Stimulated activated CD8-positive, alpha-beta memory T cell treated with anti-CD3 and anti-CD28 coated beads, Interleukin-15, amount 100 ng/mL, for 1 hour (primary cell): Measurements from ENCODE around the gene THNSL1.
"Not testable (repeated sequence)": the region's sequence is repeated elsewhere in the genome, so short reads cannot be mapped to it uniquely, and the experiment has no call there.

Experiments
- DNase-seq: peaks from one replicate; pipeline ENCODE4 v3.0.0-alpha.2; 2020; ENCODE audit warnings: low read depth

The THNSL1 gene

GRCh38 chr10:24995072-24995471 is 21.3 kb upstream of the THNSL1 start:
- DNase-seq: no peak

- DNase-seq: no peak
These were observed 18.4 kb upstream of the THNSL1 start for GRCh38 chr10:24998044-24998443.

- not testable (repeated sequence) for DNase-seq
These were observed 4.8 kb upstream of the THNSL1 start for GRCh38 chr10:25011591-25011990.

GRCh38 chr10:25014579-25014978 is 1.8 kb upstream of the THNSL1 start:
- DNase-seq: no peak

GRCh38 chr10:25015828-25016375 is 510 bp upstream of the THNSL1 start, which contains the start of gene ENKUR:
TSS of gene ENKUR (minus strand) at chr10:25016158. CDS start at chr10:25015936, 222 bp downstream.
- peak; percentile 91 for DNase-seq

- DNase-seq: no peak
These were observed 760 bp downstream of the THNSL1 start for GRCh38 chr10:25017154-25017590.

- DNase-seq: no peak
These were observed 1.2 kb downstream of the THNSL1 start for GRCh38 chr10:25017661-25018060.

- DNase-seq: no peak
These were observed 2.3 kb downstream of the THNSL1 start for GRCh38 chr10:25018703-25019102.

GRCh38 chr10:25023278-25023677 is 6.9 kb downstream of the THNSL1 start:
- no peak for DNase-seq

GRCh38 chr10:25024528-25024927 is 8.1 kb downstream of the THNSL1 start:
- DNase-seq: no peak

GRCh38 chr10:25026463-25026862 is 10.1 kb downstream of the THNSL1 start:
- no peak for DNase-seq

- no peak for DNase-seq
These were observed 12.3 kb downstream of the THNSL1 start for GRCh38 chr10:25028711-25029110.

GRCh38 chr10:25029519-25029918 is 13.1 kb downstream of the THNSL1 start:
- DNase-seq: no peak

- no peak for DNase-seq
These were observed 20.0 kb downstream of the THNSL1 start for GRCh38 chr10:25036381-25036780.

- DNase-seq: no peak
These were observed 21.9 kb downstream of the THNSL1 start for GRCh38 chr10:25038325-25038724.

GRCh38 chr10:25039531-25039930 is 23.1 kb downstream of the THNSL1 start:
- no peak for DNase-seq

GRCh38 chr10:25046641-25047040 is 30.2 kb downstream of the THNSL1 start:
- no peak for DNase-seq

GRCh38 chr10:25047088-25047487 is 30.7 kb downstream of the THNSL1 start:
- DNase-seq: no peak

GRCh38 chr10:25047591-25048301 is 31.3 kb downstream of the THNSL1 start:
- DNase-seq: no peak

GRCh38 chr10:25048450-25048849 is 32.0 kb downstream of the THNSL1 start:
- DNase-seq: no peak

- no peak for DNase-seq
These were observed 33.6 kb downstream of the THNSL1 start for GRCh38 chr10:25049966-25050365.

GRCh38 chr10:25050402-25050801 is 34.0 kb downstream of the THNSL1 start:
- DNase-seq: no peak

GRCh38 chr10:25052012-25052411 is 35.6 kb downstream of the THNSL1 start:
- DNase-seq: no peak

- no peak for DNase-seq
These were observed 40.3 kb downstream of the THNSL1 start for GRCh38 chr10:25056726-25057125.
